PC-3 (cell line): ENCODE results near the gene SAE1. TPM values are rescaled to one million over a fixed set of nuclear protein-coding genes. Genes with fewer than 3 reads are reported as not detected.
"Not testable (repeated sequence)": the region's sequence is repeated elsewhere in the genome, so short reads cannot be mapped to it uniquely, and the experiment has no call there.

Source experiments
- ATAC-seq: fragments of 200-7000 bp; cut with Tn5 transposase; 2 replicates; pipeline ENCODE4 v1.9.1; 2020; ENCODE audit warnings: mild to moderate bottlenecking, moderate library complexity
- BruUV-seq: library from RNA; stranded (reverse); fragments of 400-500 nt; replicated peaks from 2 replicates; lab custom pipeline; 2021; lab: Mats Ljungman, UMichigan
- CTCF ChIA-PET: fragments of 300-600 bp; sonication (Branson Sonifier 250); formaldehyde crosslinking; loops from one replicate; lab custom pipeline; 2022; ENCODE audit warnings: antibody characterized with exemption; lab: Charles Lee
- POLR2A ChIA-PET: fragments of 300-600 bp; sonication (Branson Sonifier 250); formaldehyde crosslinking; loops from one replicate; lab custom pipeline; 2022; ENCODE audit warnings: antibody characterized with exemption; ENCODE audit not compliant: unreplicated experiment; lab: Charles Lee
- DNase-seq: peaks from one replicate; pipeline ENCODE4 v3.0.0-alpha.2; 2015
- H2AFZ ChIP-seq: fragments of 300-600 bp; sonication (generic); 2 replicates; pipeline ENCODE4 v1.6.0; 2016; ENCODE audit warnings: antibody characterized with exemption, low read length
- H3F3A ChIP-seq: fragments of 300-600 bp; sonication (generic); one replicate; pipeline ENCODE4 v1.6.0; 2017; ENCODE audit warnings: antibody characterized with exemption, low read length, control low read depth, mild to moderate bottlenecking; ENCODE audit not compliant: unreplicated experiment
- H3K27ac ChIP-seq: fragments of 300-600 bp; sonication (generic); 2 replicates; pipeline ENCODE4 v1.5.1; 2016; ENCODE audit warnings: mild to moderate bottlenecking, low read length
- H3K27me3 ChIP-seq: fragments of 300-600 bp; sonication (generic); 2 replicates; pipeline ENCODE4 v1.6.1; 2016; ENCODE audit warnings: low read length, mixed read lengths
- H3K36me3 ChIP-seq: fragments of 300-600 bp; sonication (generic); 2 replicates; pipeline ENCODE4 v1.6.1; 2016; ENCODE audit warnings: low read depth, mixed run types, low read length, mixed read lengths
- H3K4me1 ChIP-seq: fragments of 300-600 bp; sonication (generic); 2 replicates; pipeline ENCODE4 v1.5.1; 2016; ENCODE audit warnings: low read length; ENCODE audit not compliant: insufficient read depth
- H3K4me2 ChIP-seq: fragments of 300-600 bp; sonication (generic); 2 replicates; pipeline ENCODE4 v1.6.0; 2016; ENCODE audit warnings: low read length
- H3K4me3 ChIP-seq: fragments of 300-600 bp; sonication (generic); 2 replicates; pipeline ENCODE4 v1.5.1; 2016; ENCODE audit warnings: mild to moderate bottlenecking, low read length, mixed read lengths
- H3K79me2 ChIP-seq: fragments of 300-600 bp; sonication (generic); 2 replicates; pipeline ENCODE4 v1.6.1; 2017; ENCODE audit warnings: low read length, mixed read lengths
- H3K9ac ChIP-seq: fragments of 300-600 bp; sonication (generic); 2 replicates; pipeline ENCODE4 v1.6.0; 2016; ENCODE audit warnings: mild to moderate bottlenecking, low read length
- H3K9me2 ChIP-seq: fragments of 300-600 bp; sonication (generic); replicated peaks from 2 replicates; pipeline ENCODE4 v1.6.1; 2016; ENCODE audit warnings: mixed run types, low read length, mixed read lengths
- H3K9me3 ChIP-seq: fragments of 300-600 bp; sonication (generic); 2 replicates; pipeline ENCODE4 v1.6.1; 2016; ENCODE audit warnings: low read length, mixed read lengths
- H4K20me1 ChIP-seq: fragments of 300-600 bp; sonication (generic); 2 replicates; pipeline ENCODE4 v1.6.1; 2016; ENCODE audit warnings: low read length, mixed read lengths
- CTCF ChIP-seq: fragments of 300-600 bp; sonication (generic); conservative IDR thresholded peaks from 2 replicates; pipeline ENCODE4 v1.5.1; 2017; ENCODE audit warnings: antibody characterized with exemption, low read depth, mild to moderate bottlenecking, low read length
- EZH2 ChIP-seq: fragments of 300-600 bp; sonication (generic); IDR thresholded peaks from one replicate; pipeline ENCODE4 v1.6.1; 2017; ENCODE audit warnings: antibody characterized with exemption, mild to moderate bottlenecking, low read length; ENCODE audit not compliant: unreplicated experiment
- EZH2phosphoT487 ChIP-seq: fragments of 300-600 bp; sonication (generic); IDR thresholded peaks from 2 replicates; pipeline ENCODE4 v1.6.1; 2018; ENCODE audit warnings: mild to moderate bottlenecking, antibody characterized with exemption, low read length, borderline replicate concordance
- intact Hi-C: fragments of 100-400 bp; cut with micrococcal nuclease; formaldehyde crosslinking; loops from 2 replicates; pipeline ENCODE4 v1.9.0; 2023
- total RNA-seq: library from RNA; depleted of rRNA; stranded (reverse); fragments of >200 nt; gene quantifications from 2 replicates; pipeline ENCODE4 v1.2.3, GENCODE V29; 2014

Gene SAE1
- total RNA-seq, 1 experiment from 2014 or later = 99.7 TPM

- Histone ChIP-seq H3K4me3 (no peak overlapping the region), H3K9me2 (no peaks in the 10 kb centered on the region), H3K9me3 (no peaks in the 10 kb centered on the region), H3K4me1 (peaks cover 24% of the 10 kb centered on the region), H3K4me2 (no peak overlapping the region), H3F3A (peaks cover 8% of the 10 kb centered on the region), H3K27me3 (no peaks in the 10 kb centered on the region), H3K36me3 (no peaks in the 10 kb centered on the region), H2AFZ (no peak overlapping the region), H3K79me2 (peaks cover 95% of the 10 kb centered on the region), H3K27ac (no peak overlapping the region), H3K9ac (no peak overlapping the region), H4K20me1 (no peaks in the 10 kb centered on the region)
- DNase-seq = no peak
- ATAC-seq = no peak
- ChIA-PET CTCF (no interaction called here), POLR2A (no interaction called here)
- no TSS peak for BruUV-seq
- intact Hi-C loops = no loop called here
- TF ChIP-seq CTCF (no peak), EZH2phosphoT487 (no peak), EZH2 (no peak)
Measured at GRCh38 chr19:47100290-47100689, 30.3 kb upstream of the SAE1 start.

- intact Hi-C loops, ATAC-seq, H2AFZ ChIP-seq, H3K27me3 ChIP-seq, CTCF ChIA-PET, H3K9me2 ChIP-seq, H3K4me2 ChIP-seq, H3K9ac ChIP-seq, H3F3A ChIP-seq, H3K27ac ChIP-seq, H3K36me3 ChIP-seq, DNase-seq, BruUV-seq, H3K9me3 ChIP-seq, H3K4me3 ChIP-seq, H4K20me1 ChIP-seq, POLR2A ChIA-PET: not testable (repeated sequence)
- Histone ChIP-seq H3K4me1 (peaks cover 16% of the 10 kb centered on the region), H3K79me2 (peaks cover 95% of the 10 kb centered on the region)
Measured at GRCh38 chr19:47101116-47101515, 29.5 kb upstream of the SAE1 start.

- Histone ChIP-seq H3K27me3 (no peaks in the 10 kb centered on the region), H2AFZ (no peak overlapping the region), H3K79me2 (peaks cover 97% of the 10 kb centered on the region), H3K4me2 (no peak overlapping the region), H3K9ac (no peak overlapping the region), H3K27ac (no peak overlapping the region), H3K36me3 (no peaks in the 10 kb centered on the region; the same call in 1 of the 2 replicates), H4K20me1 (no peaks in the 10 kb centered on the region), H3K4me3 (no peak overlapping the region), H3K9me3 (no peaks in the 10 kb centered on the region), H3F3A (no peaks in the 10 kb centered on the region), H3K9me2 (no peaks in the 10 kb centered on the region), H3K4me1 (peaks cover 15% of the 10 kb centered on the region)
- DNase-seq = no peak
- no peak for ATAC-seq
- POLR2A ChIA-PET = interaction anchor here (1.1 kb wide), 1 partner anchor 11 kb away, joined by 4 read pairs; the partner anchor contains the start of gene ZC3H4
- intact Hi-C loops = no loop called here
- TF ChIP-seq EZH2phosphoT487 (no peak), EZH2 (no peak), CTCF (no peak)
- BruUV-seq = no TSS peak
- CTCF ChIA-PET = no interaction called here
Measured at GRCh38 chr19:47102346-47103060, 28.1 kb upstream of the SAE1 start.
